Gastroesophageal sphincter (tissue), 4 donors: Measurements from ENCODE around the gene ST13. TPM values are rescaled to one million over a fixed set of nuclear protein-coding genes. Genes with fewer than 3 reads are reported as not detected.

Experiments
- ATAC-seq: fragments of 150-250 bp; one replicate; pipeline ENCODE4 v1.9.1; 2016; ENCODE audit warnings: mild to moderate bottlenecking, moderate library complexity
- H3K27ac ChIP-seq, 4 donors: fragments of 200-600 bp; sonication (generic) in 3 of 4; 1 replicate in 3 of 4; 2 replicates in 1 of 4; pipeline ENCODE4 v1.5.1; 2016 to 2019
- H3K27me3 ChIP-seq: fragments of 200-600 bp; sonication (generic); one replicate; pipeline ENCODE4 v1.5.1; 2019
- H3K36me3 ChIP-seq, 2 donors: fragments of 200-600 bp; sonication (generic); one replicate each; pipeline ENCODE4 v1.5.1; 2019; ENCODE audit warnings: control low read depth in 1 of 2
- H3K4me1 ChIP-seq, 3 donors: fragments of 200-600 bp; sonication (generic); 1 replicate in 2 of 3; 2 replicates in 1 of 3; pipeline ENCODE4 v1.5.1; 2016 to 2019; ENCODE audit warnings: control low read depth in 2 of 3
- H3K4me3 ChIP-seq, 2 donors: fragments of 200-600 bp; sonication (generic); one replicate each; pipeline ENCODE4 v1.5.1; 2019; ENCODE audit warnings: mild to moderate bottlenecking in 1 of 2, moderate library complexity in 1 of 2
- H3K9me3 ChIP-seq, 3 donors: fragments of 200-600 bp; sonication (generic); one replicate each; pipeline ENCODE4 v1.5.1; 2017 to 2019; ENCODE audit warnings: control low read depth in 2 of 3
- CTCF ChIP-seq, 4 experiments: fragments of 200-600 bp in 2 of 4; fragments of 450-650 bp in 2 of 4; sonication (generic) in 1 of 4; IDR thresholded peaks; one replicate each; pipeline ENCODE4 v1.5.1; 2017 to 2019; ENCODE audit warnings: antibody characterized with exemption in 4 of 4, mild to moderate bottlenecking in 2 of 4, moderate library complexity in 2 of 4
- EP300 ChIP-seq: sonication (generic); formaldehyde crosslinking; IDR thresholded peaks from one replicate; pipeline ENCODE4 v1.6.1; 2017; ENCODE audit warnings: antibody characterized with exemption, mild to moderate bottlenecking
- POLR2A ChIP-seq, 2 donors: fragments of 450-650 bp; IDR thresholded peaks; one replicate each; pipeline ENCODE4 v1.6.1; 2017; ENCODE audit warnings: antibody characterized with exemption in 2 of 2, mild to moderate bottlenecking in 2 of 2, moderate library complexity in 1 of 2
- POLR2AphosphoS5 ChIP-seq: sonication (generic); formaldehyde crosslinking; IDR thresholded peaks from one replicate; pipeline ENCODE4 v1.6.1; 2017; ENCODE audit warnings: antibody characterized with exemption
- WGBS, 2 donors: methylation state at CpG; one replicate each; pipeline ENCODE4 v1.1.5; 2018; ENCODE audit warnings: low coverage in 1 of 2; 5-methylcytosine and 5-hydroxymethylcytosine counted together
- total RNA-seq, 4 donors: library from RNA; depleted of rRNA; stranded (reverse); fragments of >200 nt; gene quantifications; one replicate each; pipeline ENCODE4 v1.1.0, GENCODE V29; 2016

Gene ST13
- total RNA-seq, 4 donors from 2014 or later: 179 to 239 (median 211) TPM

- H3K27me3 ChIP-seq: no peaks in the 10 kb centered on the region
- H3K27ac ChIP-seq: no peak overlapping the region
- H3K4me1 ChIP-seq: peaks cover 0 to 14% (median 5%) of the 10 kb centered on the region in 3 donors
- peaks cover 0 to 63% of the 10 kb centered on the region in 2 donors for H3K36me3 ChIP-seq
- H3K4me3 ChIP-seq: no peak overlapping the region
- H3K9me3 ChIP-seq: no peaks in the 10 kb centered on the region
- TF ChIP-seq POLR2A (IDR thresholded peaks at IDR 0.05) (no peak), POLR2AphosphoS5 (no peak), EP300 (no peak), CTCF (IDR thresholded peaks at IDR 0.05) (no peak)
- ATAC-seq: no peak
- WGBS, 2 donors: 81% methylated on average over 1 of the region's 1 CpG; no CpG with 5 or more reads in 1 of the 2 donors
These were observed 33.0 kb downstream of the ST13 start for GRCh38 chr22:40823426-40823825.

GRCh38 chr22:40819599-40820140 is 36.8 kb downstream of the ST13 start:
- TF ChIP-seq POLR2A (IDR thresholded peaks at IDR 0.05) (no peak), CTCF (IDR thresholded peaks at IDR 0.05) (no peak), POLR2AphosphoS5 (no peak), EP300 (no peak)

GRCh38 chr22:40818747-40819598 is 37.5 kb downstream of the ST13 start, which contains the start of gene SLC25A17:
Gene SLC25A17, minus strand, starts transcription at chr22:40819346. Its CDS starts 98 bp downstream, at chr22:40819248.
- TF ChIP-seq POLR2AphosphoS5 (no peak), EP300 (no peak), POLR2A (IDR thresholded peaks at IDR 0.05) (peak; percentile 36 to 44), CTCF (IDR thresholded peaks at IDR 0.05) (peak; percentile 12 to 60 (median 46))
- Histone ChIP-seq H3K4me1 (peaks cover 0 to 40% (median 13%) of the 10 kb centered on the region in 3 donors), H3K36me3 (peaks cover 0 to 19% of the 10 kb centered on the region in 2 donors), H3K27me3 (no peaks in the 10 kb centered on the region), H3K4me3 (peak within 1 kb of the TSS; percentile 73 to 94), H3K9me3 (no peaks in the 10 kb centered on the region), H3K27ac (peak within 1 kb of the TSS; percentile 60 to 86 (median 81))
- ATAC-seq: peak; percentile 97
- 0 to 5% methylated on average over 4 to 11 of the region's 61 CpGs for WGBS, 2 donors

More at GRCh38 chr22:40819599-40820140, 36.8 kb downstream of the ST13 start:
- ATAC-seq: peak; percentile 44
- H3K27ac ChIP-seq: peak overlapping the region; percentile 60 to 86 (median 81)
- WGBS, 2 donors: 0 to 2% methylated on average over 3 of the region's 4 CpGs
- peaks cover 0 to 26% of the 10 kb centered on the region in 2 donors for H3K36me3 ChIP-seq
- no peaks in the 10 kb centered on the region for H3K27me3 ChIP-seq
- H3K4me3 ChIP-seq: peak overlapping the region; percentile 73 to 94
- peaks cover 0 to 40% (median 13%) of the 10 kb centered on the region in 3 donors for H3K4me1 ChIP-seq
- H3K9me3 ChIP-seq: no peaks in the 10 kb centered on the region

GRCh38 chr22:40818192-40818746 is 38.2 kb downstream of the ST13 start:
- Histone ChIP-seq H3K4me1 (peaks cover 0 to 40% (median 13%) of the 10 kb centered on the region in 3 donors), H3K36me3 (peaks cover 0 to 12% of the 10 kb centered on the region in 2 donors), H3K27ac (peak overlapping the region in 1 of 4 donors; percentile 86), H3K9me3 (no peaks in the 10 kb centered on the region), H3K4me3 (peak overlapping the region; percentile 73 to 94), H3K27me3 (no peaks in the 10 kb centered on the region)
- TF ChIP-seq POLR2AphosphoS5 (no peak), POLR2A (IDR thresholded peaks at IDR 0.05) (no peak), CTCF (IDR thresholded peaks at IDR 0.05) (no peak), EP300 (no peak)
- WGBS, 2 donors: 23 to 67% methylated on average over 5 to 11 of the region's 14 CpGs
- no peak for ATAC-seq
